Heart right ventricle (tissue), 16 donors: ENCODE results near the gene GJC3. TPM values are rescaled to one million over a fixed set of nuclear protein-coding genes. Genes with fewer than 3 reads are reported as not detected.

ENCODE experiments used
- ATAC-seq, 8 donors: fragments of 200-7000 bp; cut with Tn5 transposase; one replicate each; pipeline ENCODE4 v1.9.1; 2020; ENCODE audit warnings: mild to moderate bottlenecking in 8 of 8, moderate library complexity in 8 of 8, moderate number of reproducible peaks in 1 of 8
- DNase-seq, 2 donors: peaks; one replicate each; pipeline ENCODE4 v3.0.0-alpha.2; 2020
- H3K27ac ChIP-seq, 10 donors: fragments of 200-600 bp; sonication (generic) in 2 of 10; one replicate each; pipeline versions ENCODE4 v1.5.0 to v1.8.0; 2020 to 2022; ENCODE audit warnings: mild to moderate bottlenecking in 3 of 10
- H3K27me3 ChIP-seq, 7 donors: fragments of 200-600 bp; one replicate each; pipeline ENCODE4 v1.8.0; 2021 to 2022; ENCODE audit warnings: mild to moderate bottlenecking in 2 of 7
- H3K36me3 ChIP-seq, 9 donors: fragments of 200-600 bp; sonication (generic) in 1 of 9; one replicate each; pipeline versions ENCODE4 v1.5.0 to v1.8.0; 2020 to 2022; ENCODE audit warnings: mild to moderate bottlenecking in 2 of 9
- H3K4me1 ChIP-seq, 9 donors: fragments of 200-600 bp; sonication (generic) in 1 of 9; one replicate each; pipeline versions ENCODE4 v1.5.0 to v1.8.0; 2020 to 2022; ENCODE audit warnings: mild to moderate bottlenecking in 4 of 9
- H3K4me3 ChIP-seq, 10 donors: fragments of 200-600 bp; sonication (generic) in 2 of 10; one replicate each; pipeline versions ENCODE4 v1.5.0 to v1.8.0; 2020 to 2022; ENCODE audit warnings: mild to moderate bottlenecking in 7 of 10, moderate library complexity in 2 of 10
- H3K9me3 ChIP-seq, 11 donors: fragments of 200-600 bp in 10 of 11; sonication (generic) in 2 of 11; one replicate each; pipeline versions ENCODE4 v1.5.0 to v1.8.0; 2013 to 2022; ENCODE audit warnings: mild to moderate bottlenecking in 2 of 11, control low read depth in 1 of 11, moderate library complexity in 1 of 11
- CTCF ChIP-seq, 9 donors: fragments of 200-600 bp; sonication (generic) in 2 of 9; IDR thresholded peaks; one replicate each; pipeline versions ENCODE4 v1.5.0 to v1.8.0; 2021 to 2022; ENCODE audit warnings: antibody characterized with exemption in 9 of 9, mild to moderate bottlenecking in 5 of 9, moderate library complexity in 1 of 9
- WGBS, 2 donors: extraction: QIAGEN DNeasy Blood & Tissue Kit; methylation state at CpG; one replicate each; pipeline ENCODE4 v1.1.7; 2013; ENCODE audit warnings: inconsistent platforms in 1 of 2; 5-methylcytosine and 5-hydroxymethylcytosine counted together
- intact Hi-C, 10 donors: fragments of 100-400 bp; cut with DNase I; formaldehyde crosslinking; loops; one replicate each; pipeline versions ENCODE4 v1.11.1 to v1.14.2; 2022
- polyA plus RNA-seq, 2 donors: library from polyadenylated mRNA; stranded (reverse); fragments of 200-250 nt; gene quantifications; one replicate each; pipeline ENCODE4 v1.2.3, GENCODE V29; 2013
- total RNA-seq, 10 donors: library from RNA; stranded (reverse); fragmentation: NEBNext Ultra II Directional in 3 of 10; extraction: Animal tissue kit (Norgen Biotek cat#: 25700) in 3 of 10; gene quantifications; one replicate each; pipeline versions ENCODE4 v1.2.1 to v1.2.4, GENCODE V29; 2021 to 2023
- donor health status: Arrhythmogenic right ventricular cardiomyopathy.
- donor health status: ischemic (EF 13 %, LVEDD 7.1; RV severe dilation, severe dysfunction).
- donor health status: healthy with polysubstance abuse.
- donor health status: DM: no; HTN: yes; CAD: no.
- donor health status: DM: no; HTN: no; CAD: no.
- donor health status: ischemic (EF 25% LVEDD 6.9; RV normal size, moderate dysfunction).
- donor health status: ischemic (EF 25% LVEDD 5.7; RV mildly dilated, moderate dysfunction).
- donor health status: healthy.
- donor health status: DM: yes; HTN: yes; CAD: no.
- donor health status: Ischemic cardiomyopathy.
- donor health status: ischemic (EF 35%, LVEDD 5.7; RV mildly dilated, moderate dysfunction).
- donor health status: nonischemic (EF 11% LVEDD 7.7; RV severe dilation, severe dysfunction).
- donor health status: DM: yes; HTN: yes; CAD: no.
- donor health status: PGD.
- donor health status: ischemic (EF 29% LVEDD 5.4; RV normal size, mild dysfunction).
- donor health status: nonischemic (EF 23%, LVEDD 6.1; RV moderate dilation, normal function).

Gene GJC3
- total and polyA plus RNA-seq, 12 donors: 0.29 to 0.44 TPM; not detected in 10

DNA sequence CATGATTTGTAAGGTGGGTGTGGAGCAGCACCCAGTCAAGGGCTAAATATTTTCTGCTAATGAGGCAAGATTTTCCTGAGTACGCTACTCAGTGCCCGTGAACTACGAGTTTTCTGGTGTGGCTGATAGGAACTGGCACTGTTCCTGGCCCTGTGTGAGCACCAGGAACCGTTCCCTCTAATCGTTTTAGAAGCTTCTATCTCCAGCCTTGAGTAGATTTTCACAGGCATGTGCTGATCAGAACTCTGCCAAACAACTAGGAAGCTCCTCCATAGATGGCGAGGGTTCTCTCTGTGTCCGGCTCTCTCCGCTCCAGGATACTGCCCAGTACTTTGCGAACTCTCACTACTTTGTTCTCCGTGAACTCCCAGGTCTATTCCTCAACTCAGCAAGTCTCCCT, 27.8 kb downstream of the GJC3 start:
- ATAC-seq: peak in 7 of 8 donors; percentile 67 to 93 (median 80)
- H3K4me3 ChIP-seq: no peak overlapping the region
- 71 to 73% methylated on average over 10 of the region's 10 CpGs for WGBS, 2 donors

DNA sequence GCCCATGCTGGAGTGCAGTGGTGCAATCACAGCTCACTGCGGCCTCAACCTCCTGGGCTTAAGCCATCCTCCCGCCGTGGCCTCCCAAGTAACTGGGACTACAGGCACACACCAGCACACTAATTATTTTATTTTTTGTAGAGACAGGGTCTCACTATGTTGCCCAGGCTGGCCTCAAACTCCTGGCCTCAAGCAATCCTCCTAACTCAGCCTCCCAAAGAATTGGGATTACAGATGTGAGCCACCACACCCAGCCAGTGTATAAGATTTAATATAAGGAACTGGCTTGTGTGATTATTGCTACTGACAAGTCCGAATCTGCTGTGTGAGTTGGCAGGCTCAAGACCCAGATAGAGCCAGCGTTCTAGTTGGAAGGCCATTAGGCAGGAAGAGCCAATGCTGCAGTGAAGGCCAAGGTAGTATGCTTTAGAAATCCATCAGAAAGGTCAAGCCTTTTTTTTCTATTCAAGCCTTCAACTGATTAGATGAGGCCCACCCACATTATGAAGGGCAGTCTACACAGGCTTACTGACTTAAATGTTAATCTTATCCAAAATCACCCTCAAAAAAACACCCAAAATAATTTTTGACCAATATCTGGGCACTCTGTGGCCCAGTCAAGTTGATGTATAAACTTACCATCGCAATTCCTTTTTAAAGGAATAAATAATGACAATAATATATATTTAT, 29.4 kb downstream of the GJC3 start:
- peaks cover 0 to 71% (median 32%) of the 10 kb centered on the region in 9 donors for H3K36me3 ChIP-seq

More for the DNA sequence above, 27.8 kb downstream of the GJC3 start:
- intact Hi-C loops: no loop called here
- Histone ChIP-seq H3K27ac (peak overlapping the region in 6 of 10 donors; percentile 11 to 66 (median 52)), H3K9me3 (no peaks in the 10 kb centered on the region), H3K4me1 (peaks cover 0 to 6% (median 0%) of the 10 kb centered on the region in 9 donors), H3K27me3 (no peaks in the 10 kb centered on the region), H3K36me3 (peaks cover 0 to 87% (median 48%) of the 10 kb centered on the region in 9 donors)
- DNase-seq: peak in 1 of 2 donors; percentile 32
- no peak for TF ChIP-seq CTCF (IDR thresholded peaks at IDR 0.05)

GRCh38 chr7:99898836-99899235, 30.6 kb downstream of the GJC3 start:
- H3K27ac ChIP-seq: no peak overlapping the region
- DNase-seq (no peak), ATAC-seq (no peak)
- intact Hi-C loops: no loop called here
- peaks cover 0 to 6% (median 0%) of the 10 kb centered on the region in 9 donors for H3K4me1 ChIP-seq
- no peaks in the 10 kb centered on the region for H3K9me3 ChIP-seq
- peaks cover 0 to 60% (median 23%) of the 10 kb centered on the region in 9 donors for H3K36me3 ChIP-seq
- WGBS, 2 donors: 47 to 51% methylated on average over 3 of the region's 3 CpGs
- no peak for TF ChIP-seq CTCF (IDR thresholded peaks at IDR 0.05)
- no peak overlapping the region for H3K4me3 ChIP-seq
- H3K27me3 ChIP-seq: no peaks in the 10 kb centered on the region

More for the DNA sequence above, 29.4 kb downstream of the GJC3 start:
- intact Hi-C loops: no loop called here
- Histone ChIP-seq H3K4me1 (peaks cover 0 to 6% (median 0%) of the 10 kb centered on the region in 9 donors), H3K27ac (no peak overlapping the region), H3K9me3 (no peaks in the 10 kb centered on the region), H3K27me3 (no peaks in the 10 kb centered on the region), H3K4me3 (no peak overlapping the region)
- no peak for DNase-seq
- TF ChIP-seq CTCF (IDR thresholded peaks at IDR 0.05): no peak
- ATAC-seq: no peak
- WGBS, 2 donors: 94 to 97% methylated on average over 6 of the region's 6 CpGs

- ATAC-seq (no peak), DNase-seq (no peak)
- no peak for TF ChIP-seq CTCF (IDR thresholded peaks at IDR 0.05)
- no peaks in the 10 kb centered on the region for H3K9me3 ChIP-seq
- intact Hi-C loops: no loop called here
- peaks cover 0 to 6% (median 0%) of the 10 kb centered on the region in 9 donors for H3K4me1 ChIP-seq
- no peak overlapping the region for H3K4me3 ChIP-seq
- H3K27ac ChIP-seq: no peak overlapping the region
- WGBS, 2 donors: 89 to 93% methylated on average over 2 of the region's 2 CpGs
- peaks cover 0 to 52% (median 17%) of the 10 kb centered on the region in 9 donors for H3K36me3 ChIP-seq
- no peaks in the 10 kb centered on the region for H3K27me3 ChIP-seq
These were observed 31.4 kb downstream of the GJC3 start for GRCh38 chr7:99898023-99898357.
